Measurements from ENCODE around the gene FFAR3.

- no peak for TF ChIP-seq CTCF (IDR thresholded peaks at IDR 0.05)
- no peak for TF ChIP-seq POLR2A (IDR thresholded peaks at IDR 0.05)
Measured at GRCh38 chr19:35369522-35369921, 11.3 kb downstream of the FFAR3 start.
